Right lobe of liver (tissue), 6 donors: ENCODE measurements around the gene LSP1. TPM values are rescaled to one million over a fixed set of nuclear protein-coding genes. Genes with fewer than 3 reads are reported as not detected.

Experiments
- ATAC-seq, 4 donors: fragments of 200-7000 bp; cut with Tn5 transposase; one replicate each; pipeline ENCODE4 v1.9.1; 2020; ENCODE audit warnings: mild to moderate bottlenecking in 4 of 4, moderate library complexity in 4 of 4
- DNase-seq, 3 donors: peaks; one replicate each; pipeline ENCODE4 v3.0.0-alpha.2; 2020
- H3K27ac ChIP-seq, 3 donors: fragments of 200-600 bp; one replicate each; pipeline ENCODE4 v1.8.0; 2022
- H3K27me3 ChIP-seq, 2 donors: fragments of 200-600 bp; one replicate each; pipeline ENCODE4 v1.8.0; 2022
- H3K36me3 ChIP-seq, 4 donors: fragments of 200-600 bp; sonication (generic) in 1 of 4; one replicate each; pipeline versions ENCODE4 v1.5.1 to v1.8.0; 2017 to 2022; ENCODE audit warnings: control low read depth in 1 of 4
- H3K4me1 ChIP-seq, 4 donors: fragments of 200-600 bp; sonication (generic) in 1 of 4; one replicate each; pipeline versions ENCODE4 v1.5.1 to v1.8.0; 2017 to 2022; ENCODE audit warnings: control low read depth in 1 of 4
- H3K4me3 ChIP-seq, 3 donors: fragments of 200-600 bp; one replicate each; pipeline ENCODE4 v1.8.0; 2022
- H3K9me3 ChIP-seq, 4 donors: fragments of 200-600 bp; sonication (generic) in 1 of 4; one replicate each; pipeline versions ENCODE4 v1.5.1 to v1.8.0; 2017 to 2022; ENCODE audit warnings: control low read depth in 1 of 4
- CTCF ChIP-seq, 4 donors: fragments of 200-600 bp in 3 of 4; fragments of 450-650 bp in 1 of 4; IDR thresholded peaks; one replicate each; pipeline versions ENCODE4 v1.5.1 to v1.8.0; 2016 to 2022; ENCODE audit warnings: antibody characterized with exemption in 4 of 4, mild to moderate bottlenecking in 2 of 4
- POLR2A ChIP-seq: fragments of 450-650 bp; IDR thresholded peaks from one replicate; pipeline ENCODE4 v1.6.1; 2017; ENCODE audit warnings: antibody characterized with exemption, mild to moderate bottlenecking
- WGBS: methylation state at CpG from one replicate; pipeline ENCODE4 v1.1.6; 2018; ENCODE audit warnings: low coverage, low lambda C conversion rate; ENCODE audit not compliant: insufficient coverage; ENCODE audit errors: missing lambda C conversion rate; 5-methylcytosine and 5-hydroxymethylcytosine counted together
- intact Hi-C, 2 donors: fragments of 100-400 bp; cut with DNase I; formaldehyde crosslinking; loops; one replicate each; pipeline versions ENCODE4 v1.11.2 to v1.14.1; 2022
- total RNA-seq, 6 experiments: library from RNA; depleted of rRNA in 2 of 6; stranded (reverse); fragments of >200 nt in 2 of 6; fragmentation: NEBNext Ultra II Directional in 3 of 6; extraction: Animal tissue kit (Norgen Biotek cat#: 25700) in 3 of 6; gene quantifications; one replicate each; pipeline versions ENCODE4 v1.1.0 to v1.2.4, GENCODE V29; 2016 to 2023
- donor health status: DM: no; HTN: yes; CAD: no.
- donor health status: DM: no; HTN: no; CAD: no.
- donor health status: DM: no; HTN: no; CAD: no.
- donor health status: DM: no; HTN: yes; CAD: no.
- donor health status: DM: no; HTN: yes; CAD: no.

Gene LSP1
- total RNA-seq, 6 experiments from 2014 or later = 2.3 to 20.6 (median 8.8) TPM

GRCh38 chr11:1866776-1867175 is 13.9 kb downstream of the LSP1 start:
- Histone ChIP-seq H3K4me1 (no peaks in the 10 kb centered on the region), H3K27me3 (no peaks in the 10 kb centered on the region), H3K27ac (no peak overlapping the region), H3K9me3 (no peaks in the 10 kb centered on the region), H3K36me3 (no peaks in the 10 kb centered on the region), H3K4me3 (no peak overlapping the region)
- peak in 2 of 3 donors; percentile 17 to 47 for DNase-seq
- WGBS = 60% methylated on average over 4 of the region's 15 CpGs
- TF ChIP-seq POLR2A (no peak), CTCF (IDR thresholded peaks at IDR 0.05) (no peak)
- intact Hi-C loops = no loop called here
- no peak for ATAC-seq

DNA sequence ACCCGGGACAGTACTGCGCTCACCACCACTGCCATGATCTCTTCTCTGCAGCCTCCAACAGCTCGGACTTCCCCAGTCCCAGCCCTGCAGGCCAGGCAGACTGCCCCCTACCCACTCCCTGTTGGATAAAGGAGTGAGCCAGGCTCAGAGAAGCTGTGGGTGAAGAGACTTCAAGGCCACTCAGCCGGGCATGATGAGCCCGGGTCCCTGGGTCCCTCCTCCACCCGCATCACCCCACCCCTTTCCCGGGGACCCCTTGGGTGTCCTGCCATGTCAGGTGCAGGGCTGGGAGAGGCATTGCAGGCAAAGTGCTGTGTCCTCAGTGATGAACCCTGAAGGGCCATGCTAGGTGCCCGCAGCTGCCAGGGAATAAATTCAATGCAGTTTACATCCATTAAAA is 14.5 kb downstream of the LSP1 start:
- H3K27me3 ChIP-seq = no peaks in the 10 kb centered on the region
- H3K27ac ChIP-seq = no peak overlapping the region
- intact Hi-C loops = no loop called here
- WGBS = 32% methylated on average over 4 of the region's 8 CpGs
- no peak for TF ChIP-seq CTCF (IDR thresholded peaks at IDR 0.05)
- TF ChIP-seq POLR2A = no peak
- H3K36me3 ChIP-seq = no peaks in the 10 kb centered on the region
- no peaks in the 10 kb centered on the region for H3K9me3 ChIP-seq
- DNase-seq (peak in 2 of 3 donors; percentile 7 to 36), ATAC-seq (no peak)
- H3K4me3 ChIP-seq = no peak overlapping the region
- H3K4me1 ChIP-seq = no peaks in the 10 kb centered on the region

GRCh38 chr11:1868056-1868635 is 15.3 kb downstream of the LSP1 start:
- no peaks in the 10 kb centered on the region for H3K4me1 ChIP-seq
- intact Hi-C loops = no loop called here
- no peak overlapping the region for H3K27ac ChIP-seq
- no peaks in the 10 kb centered on the region for H3K36me3 ChIP-seq
- H3K27me3 ChIP-seq = no peaks in the 10 kb centered on the region
- no peak overlapping the region for H3K4me3 ChIP-seq
- ATAC-seq (no peak), DNase-seq (peak in 1 of 3 donors; percentile 55)
- H3K9me3 ChIP-seq = no peaks in the 10 kb centered on the region
- no peak for TF ChIP-seq CTCF (IDR thresholded peaks at IDR 0.05)
- WGBS = no CpG with 5 or more reads among the region's 14 CpGs

DNA sequence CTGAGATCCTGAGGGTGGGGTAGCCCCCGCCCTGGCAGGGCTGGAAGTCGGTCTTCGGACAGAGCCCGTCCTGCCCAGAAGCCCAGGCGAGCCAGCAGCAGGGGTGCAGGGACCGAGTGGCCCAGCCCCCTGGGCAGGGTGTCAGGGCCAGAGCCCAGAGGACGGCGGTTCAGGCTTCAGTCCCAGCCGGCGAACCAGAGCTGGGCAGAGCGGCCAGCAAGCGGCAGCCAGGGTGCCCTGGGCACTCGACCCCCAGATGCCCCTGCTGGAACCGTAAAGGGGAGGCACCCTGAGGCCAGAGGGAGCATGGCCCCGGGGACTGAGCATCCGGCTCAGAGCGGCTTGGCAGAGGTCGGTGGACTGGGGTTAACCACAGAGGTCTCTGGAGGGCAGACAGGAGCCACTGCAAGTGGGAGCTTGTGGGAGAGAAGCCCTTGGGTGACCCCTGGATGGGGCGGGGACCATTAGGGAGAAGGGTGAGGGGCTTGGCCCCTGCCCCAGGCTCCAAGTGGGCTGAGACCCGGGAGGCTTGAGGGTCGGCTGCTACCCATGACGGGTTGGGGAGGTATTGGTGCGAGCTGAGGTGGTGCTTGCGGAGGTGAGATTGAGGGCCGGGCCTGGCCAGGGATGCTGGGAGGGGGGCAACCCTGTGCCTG is 15.9 kb downstream of the LSP1 start:
- Histone ChIP-seq H3K36me3 (no peaks in the 10 kb centered on the region), H3K9me3 (no peaks in the 10 kb centered on the region), H3K4me1 (no peaks in the 10 kb centered on the region), H3K27me3 (no peaks in the 10 kb centered on the region), H3K4me3 (peak overlapping the region in 1 of 3 donors; percentile 7), H3K27ac (no peak overlapping the region)
- 50% methylated on average over 6 of the region's 25 CpGs for WGBS
- intact Hi-C loops = no loop called here
- peak in 2 of 3 donors; percentile 21 to 32 for DNase-seq
- no peak for ATAC-seq
- TF ChIP-seq POLR2A = no peak
- TF ChIP-seq CTCF (IDR thresholded peaks at IDR 0.05) = no peak
